ENCODE results near the gene PDE3A. TPM values are rescaled to one million over a fixed set of nuclear protein-coding genes. Genes with fewer than 3 reads are reported as not detected.

The PDE3A gene
- total RNA-seq, 1 experiment from 2014 or later = 0.80 TPM

GRCh38 chr12:20596061-20596460 lies 227.7 kb downstream of the PDE3A start:
- H3K4me3 ChIP-seq (ENCODE audit: low read depth, low read length, poor library complexity, severe bottlenecking) = no peak overlapping the region
- no peak for DNase-seq (ENCODE audit: low spot score)
- ChIA-PET POLR2A (ENCODE audit: low non-redundant PET) (no interaction called here), CTCF (no interaction called here)
- no peak for TF ChIP-seq EZH2 (IDR thresholded peaks at IDR 0.05; ENCODE audit: borderline replicate concordance, low read depth, low read length, poor library complexity, severe bottlenecking)
- TF ChIP-seq, protein P1, sequence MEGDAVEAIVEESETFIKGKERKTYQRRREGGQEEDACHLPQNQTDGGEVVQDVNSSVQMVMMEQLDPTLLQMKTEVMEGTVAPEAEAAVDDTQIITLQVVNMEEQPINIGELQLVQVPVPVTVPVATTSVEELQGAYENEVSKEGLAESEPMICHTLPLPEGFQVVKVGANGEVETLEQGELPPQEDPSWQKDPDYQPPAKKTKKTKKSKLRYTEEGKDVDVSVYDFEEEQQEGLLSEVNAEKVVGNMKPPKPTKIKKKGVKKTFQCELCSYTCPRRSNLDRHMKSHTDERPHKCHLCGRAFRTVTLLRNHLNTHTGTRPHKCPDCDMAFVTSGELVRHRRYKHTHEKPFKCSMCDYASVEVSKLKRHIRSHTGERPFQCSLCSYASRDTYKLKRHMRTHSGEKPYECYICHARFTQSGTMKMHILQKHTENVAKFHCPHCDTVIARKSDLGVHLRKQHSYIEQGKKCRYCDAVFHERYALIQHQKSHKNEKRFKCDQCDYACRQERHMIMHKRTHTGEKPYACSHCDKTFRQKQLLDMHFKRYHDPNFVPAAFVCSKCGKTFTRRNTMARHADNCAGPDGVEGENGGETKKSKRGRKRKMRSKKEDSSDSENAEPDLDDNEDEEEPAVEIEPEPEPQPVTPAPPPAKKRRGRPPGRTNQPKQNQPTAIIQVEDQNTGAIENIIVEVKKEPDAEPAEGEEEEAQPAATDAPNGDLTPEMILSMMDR (conservative IDR thresholded peaks at IDR 0.05; ENCODE audit: low read depth, low read length) = no peak
- H3K4me1 ChIP-seq (ENCODE audit: insufficient read depth, low read length, poor library complexity, severe bottlenecking) = no peaks in the 10 kb centered on the region
- H3K36me3 ChIP-seq (ENCODE audit: insufficient read depth, low read length, poor library complexity, severe bottlenecking) = no peaks in the 10 kb centered on the region
- peaks cover 4% of the 10 kb centered on the region for H3K27me3 ChIP-seq (replicated peaks; ENCODE audit: insufficient read depth, low read depth, low read length, poor library complexity)
- no TSS peak for BruUV-seq (replicated peaks)
- H3K9me3 ChIP-seq (ENCODE audit: low read depth, low read length, poor library complexity, severe bottlenecking) = no peaks in the 10 kb centered on the region
- intact Hi-C loops (cut with micrococcal nuclease; ENCODE audit: unreplicated experiment) = no loop called here
- no peak overlapping the region for H3K27ac ChIP-seq (ENCODE audit: low read depth, low read length, poor library complexity, severe bottlenecking)

- Histone ChIP-seq H3K27ac (ENCODE audit: low read depth, low read length, poor library complexity, severe bottlenecking) (no peak overlapping the region), H3K9me3 (ENCODE audit: low read depth, low read length, poor library complexity, severe bottlenecking) (no peaks in the 10 kb centered on the region), H3K4me1 (ENCODE audit: insufficient read depth, low read length, poor library complexity, severe bottlenecking) (no peaks in the 10 kb centered on the region), H3K4me3 (ENCODE audit: low read depth, low read length, poor library complexity, severe bottlenecking) (no peak overlapping the region), H3K36me3 (ENCODE audit: insufficient read depth, low read length, poor library complexity, severe bottlenecking) (no peaks in the 10 kb centered on the region), H3K27me3 (replicated peaks; ENCODE audit: insufficient read depth, low read depth, low read length, poor library complexity) (peaks cover 2% of the 10 kb centered on the region)
- TF ChIP-seq, protein P1 (conservative IDR thresholded peaks at IDR 0.05; ENCODE audit: low read depth, low read length) = no peak
- TF ChIP-seq EZH2 (IDR thresholded peaks at IDR 0.05; ENCODE audit: borderline replicate concordance, low read depth, low read length, poor library complexity, severe bottlenecking) = no peak
- ChIA-PET POLR2A (ENCODE audit: low non-redundant PET) (no interaction called here), CTCF (no interaction called here)
- no TSS peak for BruUV-seq (replicated peaks)
- intact Hi-C loops (cut with micrococcal nuclease; ENCODE audit: unreplicated experiment) = loop anchor here (5.0 kb wide), 1 partner anchor 477 kb away; no protein-coding TSS in a partner anchor
- DNase-seq (ENCODE audit: low spot score) = no peak
These were observed 231.4 kb downstream of the PDE3A start for GRCh38 chr12:20599757-20600156.

DNA sequence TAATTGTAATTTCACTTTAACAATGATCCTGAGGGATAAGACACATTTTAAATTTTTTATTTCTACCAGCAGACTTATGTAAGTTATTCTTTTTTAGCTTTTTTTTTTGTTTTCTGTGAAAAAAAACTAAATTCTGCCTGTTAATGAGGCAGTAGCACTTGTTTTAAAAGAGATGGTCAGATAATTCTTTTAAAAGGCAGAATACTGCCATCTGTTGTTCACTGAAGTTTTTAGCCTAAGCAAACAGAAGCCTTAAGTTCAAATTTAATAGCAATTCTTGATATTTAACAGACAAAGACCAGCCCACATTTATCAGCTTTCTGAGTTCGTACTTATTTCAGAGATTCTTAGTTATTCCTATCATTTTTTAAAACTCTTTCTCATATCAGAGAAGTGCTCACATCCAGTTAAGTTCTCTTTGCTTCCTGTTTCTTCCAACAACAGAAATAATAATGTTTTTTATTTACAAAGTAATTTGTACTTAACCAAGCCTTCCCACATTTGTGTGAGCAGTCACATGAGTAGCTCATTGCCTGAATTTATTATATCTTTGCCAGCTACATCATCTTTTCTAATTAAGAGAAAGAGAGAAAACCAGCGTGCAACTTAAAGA lies 233.4 kb downstream of the PDE3A start:
- H3K4me3 ChIP-seq (ENCODE audit: low read depth, low read length, poor library complexity, severe bottlenecking) = no peak overlapping the region
- H3K4me1 ChIP-seq (ENCODE audit: insufficient read depth, low read length, poor library complexity, severe bottlenecking) = no peaks in the 10 kb centered on the region
- H3K9me3 ChIP-seq (ENCODE audit: low read depth, low read length, poor library complexity, severe bottlenecking) = no peaks in the 10 kb centered on the region
- no peak overlapping the region for H3K27ac ChIP-seq (ENCODE audit: low read depth, low read length, poor library complexity, severe bottlenecking)
- no TSS peak for BruUV-seq (replicated peaks)
- H3K27me3 ChIP-seq (replicated peaks; ENCODE audit: insufficient read depth, low read depth, low read length, poor library complexity) = peaks cover 6% of the 10 kb centered on the region
- TF ChIP-seq EZH2 (IDR thresholded peaks at IDR 0.05; ENCODE audit: borderline replicate concordance, low read depth, low read length, poor library complexity, severe bottlenecking) = no peak
- TF ChIP-seq, protein P1 (conservative IDR thresholded peaks at IDR 0.05; ENCODE audit: low read depth, low read length) = peak; percentile 63
- intact Hi-C loops (cut with micrococcal nuclease; ENCODE audit: unreplicated experiment) = loop anchor here (1.0 to 5.0 kb wide), 2 partner anchors 137 to 479 kb away; no protein-coding TSS in a partner anchor
- DNase-seq (ENCODE audit: low spot score) = peak; percentile 42
- H3K36me3 ChIP-seq (ENCODE audit: insufficient read depth, low read length, poor library complexity, severe bottlenecking) = no peaks in the 10 kb centered on the region
- ChIA-PET CTCF (interaction anchor here (0.6 to 0.7 kb wide), 2 partner anchors 102 to 225 kb away, joined by 3 read pairs; no protein-coding TSS in a partner anchor), POLR2A (ENCODE audit: low non-redundant PET) (no interaction called here)
